Prostate gland (tissue), 2 donors: Measurements from ENCODE around the gene PIAS1. TPM values are rescaled to one million over a fixed set of nuclear protein-coding genes. Genes with fewer than 3 reads are reported as not detected.
"Not testable (repeated sequence)": the region's sequence is repeated elsewhere in the genome, so short reads cannot be mapped to it uniquely, and the experiment has no call there.

Experiments
- DNase-seq: peaks from one replicate; pipeline ENCODE4 v3.0.0-alpha.2; 2019; ENCODE audit warnings: low spot score
- H3K27ac ChIP-seq, 2 donors: fragments of 200-600 bp; sonication (generic); 2 replicates each; pipeline ENCODE4 v1.5.1; 2017 to 2019
- H3K27me3 ChIP-seq: fragments of 200-600 bp; sonication (generic); replicated peaks from 2 replicates; pipeline ENCODE4 v1.5.1; 2019; ENCODE audit not compliant: insufficient read depth
- H3K36me3 ChIP-seq, 2 donors: fragments of 200-600 bp; sonication (generic); 1 replicate in 1 of 2; 2 replicates in 1 of 2; pipeline versions ENCODE4 v1.5.1 to v1.8.1; 2017 to 2019
- H3K4me1 ChIP-seq: fragments of 200-600 bp; sonication (generic); replicated peaks from 2 replicates; pipeline ENCODE4 v1.5.1; 2019
- H3K4me3 ChIP-seq, 2 donors: fragments of 200-600 bp; sonication (generic); 2 replicates each; pipeline ENCODE4 v1.5.1; 2017 to 2019
- H3K9me3 ChIP-seq: fragments of 200-600 bp; sonication (generic); 2 replicates; pipeline ENCODE4 v1.5.1; 2017
- CTCF ChIP-seq, 4 experiments: fragments of 200-600 bp in 2 of 4; fragments of 450-650 bp in 2 of 4; sonication (generic) in 2 of 4; IDR thresholded peaks; 1 replicate in 3 of 4; 2 replicates in 1 of 4; pipeline ENCODE4 v1.5.1; 2016 to 2019; ENCODE audit warnings: antibody characterized with exemption in 4 of 4, mild to moderate bottlenecking in 2 of 4, moderate library complexity in 2 of 4
- POLR2A ChIP-seq: fragments of 450-650 bp; IDR thresholded peaks from one replicate; pipeline ENCODE4 v1.6.1; 2016; ENCODE audit warnings: antibody characterized with exemption, mild to moderate bottlenecking
- POLR2AphosphoS5 ChIP-seq: sonication (generic); formaldehyde crosslinking; IDR thresholded peaks from one replicate; pipeline ENCODE4 v1.6.1; 2017; ENCODE audit warnings: antibody characterized with exemption
- WGBS: methylation state at CpG from one replicate; pipeline ENCODE4 v1.1.5; 2018; 5-methylcytosine and 5-hydroxymethylcytosine counted together
- intact Hi-C: fragments of 100-400 bp; cut with DNase I; formaldehyde crosslinking; loops from one replicate; pipeline ENCODE4 v1.14.2; 2022
- total RNA-seq, 2 donors: library from RNA; depleted of rRNA; stranded (reverse); fragments of >200 nt; gene quantifications; one replicate each; pipeline ENCODE4 v1.1.0, GENCODE V29; 2016

Gene PIAS1
- total RNA-seq, 2 donors from 2014 or later, result 40.9 to 58.4 TPM

GRCh38 chr15:68231102-68231818, 177.1 kb downstream of the PIAS1 start:
- Histone ChIP-seq H3K27me3 (no peaks in the 10 kb centered on the region), H3K9me3 (no peaks in the 10 kb centered on the region), H3K27ac (no peak overlapping the region), H3K4me3 (no peak overlapping the region), H3K4me1 (no peaks in the 10 kb centered on the region), H3K36me3 (no peaks in the 10 kb centered on the region)
- DNase-seq, result peak; percentile 2
- WGBS, result 70% methylated on average over 9 of the region's 9 CpGs
- TF ChIP-seq POLR2A, result no peak
- no peak for TF ChIP-seq POLR2AphosphoS5
- intact Hi-C loops, result no loop called here

- intact Hi-C loops, result no loop called here
- Histone ChIP-seq H3K4me1 (no peaks in the 10 kb centered on the region), H3K9me3 (no peaks in the 10 kb centered on the region), H3K36me3 (no peaks in the 10 kb centered on the region), H3K27ac (no peak overlapping the region), H3K4me3 (no peak overlapping the region), H3K27me3 (no peaks in the 10 kb centered on the region)
- TF ChIP-seq CTCF (IDR thresholded peaks at IDR 0.05) (no peak), POLR2A (no peak), POLR2AphosphoS5 (no peak)
- 86% methylated on average over 6 of the region's 6 CpGs for WGBS
- DNase-seq, result peak; percentile 1
Measured at GRCh38 chr15:68232449-68232848, 178.3 kb downstream of the PIAS1 start.

GRCh38 chr15:68232937-68233336, 178.8 kb downstream of the PIAS1 start:
- no peaks in the 10 kb centered on the region for H3K4me1 ChIP-seq
- no peak overlapping the region for H3K4me3 ChIP-seq
- H3K27me3 ChIP-seq, result no peaks in the 10 kb centered on the region
- no peaks in the 10 kb centered on the region for H3K9me3 ChIP-seq
- 91% methylated on average over 6 of the region's 6 CpGs for WGBS
- TF ChIP-seq POLR2AphosphoS5, result no peak
- intact Hi-C loops, result no loop called here
- H3K36me3 ChIP-seq, result no peaks in the 10 kb centered on the region
- no peak overlapping the region for H3K27ac ChIP-seq
- peak; percentile 3 for DNase-seq

GRCh38 chr15:68234060-68234459, 179.9 kb downstream of the PIAS1 start:
- Histone ChIP-seq H3K4me3 (no peak overlapping the region), H3K27ac (no peak overlapping the region), H3K27me3 (no peaks in the 10 kb centered on the region), H3K9me3 (no peaks in the 10 kb centered on the region), H3K4me1 (no peaks in the 10 kb centered on the region), H3K36me3 (no peaks in the 10 kb centered on the region)
- peak; percentile 2 for DNase-seq
- 54% methylated on average over 6 of the region's 6 CpGs for WGBS
- intact Hi-C loops, result no loop called here
- TF ChIP-seq POLR2A (no peak), CTCF (IDR thresholded peaks at IDR 0.05) (no peak), POLR2AphosphoS5 (no peak)

GRCh38 chr15:68234520-68234919, 180.4 kb downstream of the PIAS1 start:
- H3K4me1 ChIP-seq, H3K36me3 ChIP-seq, H3K9me3 ChIP-seq, H3K4me3 ChIP-seq, intact Hi-C loops, H3K27me3 ChIP-seq, H3K27ac ChIP-seq, DNase-seq: not testable (repeated sequence)
- WGBS, result 91% methylated on average over 9 of the region's 9 CpGs

- 91% methylated on average over 4 of the region's 4 CpGs for WGBS
- intact Hi-C loops, result no loop called here
- no peak for DNase-seq
- H3K9me3 ChIP-seq, result no peaks in the 10 kb centered on the region
- H3K4me3 ChIP-seq, result no peak overlapping the region
- TF ChIP-seq POLR2AphosphoS5 (no peak), POLR2A (no peak), CTCF (IDR thresholded peaks at IDR 0.05) (no peak)
- no peaks in the 10 kb centered on the region for H3K4me1 ChIP-seq
- H3K27ac ChIP-seq, result no peak overlapping the region
- no peaks in the 10 kb centered on the region for H3K36me3 ChIP-seq
- H3K27me3 ChIP-seq, result no peaks in the 10 kb centered on the region
Measured at GRCh38 chr15:68235022-68235421, 180.9 kb downstream of the PIAS1 start.
